T-helper 1 cell treated with Interleukin-12 subunit alpha and Interleukin-12 subunit beta and Interleukin-4 antibody, amounts not matched to agents 30 ng/mL and 1 ng/mL, for 36 hours (primary cell): ENCODE measurements around the gene KIAA0513. TPM values are rescaled to one million over a fixed set of nuclear protein-coding genes. Genes with fewer than 3 reads are reported as not detected.

Source experiments
- intact Hi-C: fragments of 100-400 bp; cut with micrococcal nuclease; formaldehyde crosslinking; loops from one replicate; pipeline ENCODE4 v1.15.1; 2024
- total RNA-seq: library from RNA; stranded (reverse); gene quantifications from 2 replicates; pipeline ENCODE4 v1.2.3, GENCODE V29; 2022

Gene KIAA0513, protein sequence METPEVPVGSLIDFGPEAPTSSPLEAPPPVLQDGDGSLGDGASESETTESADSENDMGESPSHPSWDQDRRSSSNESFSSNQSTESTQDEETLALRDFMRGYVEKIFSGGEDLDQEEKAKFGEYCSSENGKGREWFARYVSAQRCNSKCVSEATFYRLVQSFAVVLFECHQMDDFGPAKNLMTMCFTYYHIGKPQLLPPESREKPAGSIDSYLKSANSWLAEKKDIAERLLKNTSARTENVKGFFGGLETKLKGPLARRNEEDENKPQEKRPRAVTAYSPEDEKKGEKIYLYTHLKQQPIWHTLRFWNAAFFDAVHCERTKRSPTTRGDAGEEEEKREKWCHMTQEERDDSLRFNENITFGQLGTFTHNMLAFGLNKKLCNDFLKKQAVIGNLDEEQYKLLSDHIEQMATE
- 9.9 and 10.4 TPM in 2 replicates for total RNA-seq

DNA sequence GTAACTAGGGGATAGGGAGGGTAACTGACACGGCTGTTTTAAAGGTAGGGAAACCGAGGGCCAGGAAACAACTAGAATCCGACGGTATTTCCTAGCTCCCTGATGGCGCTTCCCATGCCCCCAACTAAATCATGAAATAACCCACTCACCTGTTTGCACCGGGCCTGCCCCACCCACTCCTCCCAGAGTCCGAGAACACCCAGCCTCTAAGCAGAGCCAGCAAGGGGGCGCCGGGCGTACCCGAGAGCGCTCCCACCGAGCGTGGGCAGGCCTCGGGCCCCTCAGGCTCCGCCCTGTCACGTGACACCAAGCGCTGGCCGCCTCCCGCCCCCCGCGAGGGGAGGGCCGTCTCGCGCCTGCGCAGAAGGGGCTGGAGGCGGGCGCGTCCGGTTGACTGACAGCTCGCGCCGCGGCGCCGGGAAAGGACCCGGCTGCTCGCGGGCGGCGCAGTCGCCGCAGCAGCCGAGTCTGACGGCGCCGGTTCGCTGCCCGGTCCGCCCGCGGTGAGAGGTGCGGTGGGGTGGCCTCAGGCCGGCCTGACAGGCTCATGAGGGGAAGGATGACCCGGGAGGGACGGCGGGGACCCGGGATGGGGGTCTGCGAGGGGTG, at the start of gene KIAA0513:
Gene KIAA0513, plus strand, starts transcription at position 447 of the 609 bp plus-strand sequence. CDS start 39,277 bp downstream, outside the sequence.
- intact Hi-C loops, result loop anchor here (1.0 to 10.0 kb wide), 10 partner anchors 16 to 1220 kb away; partner anchors contain the start of genes GINS2, HSBP1, MBTPS1 and ZDHHC7

DNA sequence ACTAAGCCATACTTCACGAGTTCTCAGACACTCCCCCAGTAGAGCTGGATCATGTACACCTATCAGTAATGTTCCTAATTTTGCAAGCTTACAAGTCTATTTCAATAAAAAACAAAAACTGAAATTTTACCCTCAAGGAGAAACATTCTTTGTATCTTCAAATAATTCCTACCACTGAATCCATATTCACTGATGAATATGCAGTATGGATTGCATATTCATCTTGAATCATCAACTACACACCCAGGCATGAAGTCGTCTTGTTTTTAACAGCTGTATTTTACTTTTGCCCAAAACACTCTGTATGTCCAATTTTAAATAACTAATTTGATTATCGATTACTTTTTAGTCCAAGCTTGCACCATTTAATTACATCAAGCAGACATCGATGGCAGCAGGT, 48.1 kb upstream of the KIAA0513 start:
- intact Hi-C loops, result no loop called here

DNA sequence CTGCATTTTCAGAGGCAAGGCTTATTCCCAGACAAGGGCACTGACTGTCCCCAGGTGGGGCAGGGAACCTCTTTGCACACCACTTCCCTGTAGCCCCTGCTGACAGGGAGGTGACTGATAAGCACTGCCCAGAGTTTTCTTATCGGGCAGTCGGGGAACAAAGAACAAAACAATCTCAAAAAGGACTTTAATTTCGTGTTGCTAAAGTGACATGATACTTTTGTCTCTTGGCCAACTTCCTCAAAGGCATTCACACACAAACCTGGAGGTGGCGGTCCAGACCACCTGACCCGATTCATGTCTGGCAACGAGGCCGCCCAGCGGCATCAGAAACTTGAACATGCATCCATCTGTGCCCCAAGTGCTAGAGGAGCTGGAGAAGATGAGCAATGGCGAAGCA, 45.2 kb upstream of the KIAA0513 start:
- intact Hi-C loops, result no loop called here

DNA sequence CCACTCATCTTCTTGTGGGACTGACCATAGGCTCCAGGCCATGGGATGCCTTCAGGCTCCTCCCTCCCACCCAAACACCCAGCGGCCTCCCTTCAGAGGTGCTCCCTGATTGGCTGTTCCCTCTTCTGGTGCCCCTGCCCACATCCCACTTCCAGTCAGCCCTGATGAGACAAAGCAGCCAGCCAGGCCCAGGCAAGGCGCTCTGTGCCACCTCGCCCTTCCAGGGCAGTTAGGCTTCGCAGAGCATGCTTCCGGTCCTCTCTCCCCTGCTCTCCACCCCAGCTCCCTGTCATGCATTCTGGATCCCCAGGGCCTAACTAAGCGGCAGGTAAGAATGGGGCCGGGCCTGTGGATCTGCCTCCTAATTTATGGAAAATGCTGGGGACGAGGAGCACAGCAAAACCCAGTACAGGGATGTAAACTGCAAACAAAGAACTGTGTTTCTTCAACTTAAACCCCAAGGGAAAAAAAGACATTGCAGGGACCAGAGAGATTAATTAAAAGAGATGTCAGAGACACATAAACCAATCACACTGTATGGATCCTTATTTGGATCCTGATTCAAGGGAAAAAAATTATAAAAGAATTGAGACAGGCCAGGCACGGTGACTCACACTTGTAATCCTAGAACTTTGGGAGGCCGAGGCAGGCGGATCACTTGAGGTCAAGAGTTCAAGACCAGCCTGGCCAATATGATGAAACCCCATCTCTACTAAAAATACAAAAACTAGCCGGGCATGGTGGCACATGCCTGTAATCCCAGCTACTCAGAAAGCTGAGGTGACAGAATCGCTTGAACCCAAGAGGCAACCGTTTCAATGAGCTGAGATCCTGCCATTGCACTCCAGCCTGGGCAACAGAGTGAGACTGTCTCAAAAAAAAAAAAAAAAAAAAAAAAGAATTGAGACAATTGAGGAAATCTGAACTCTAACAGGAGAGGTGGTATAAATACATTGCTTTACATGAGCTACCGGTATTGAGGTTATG, 42.2 kb upstream of the KIAA0513 start:
- intact Hi-C loops, result no loop called here

DNA sequence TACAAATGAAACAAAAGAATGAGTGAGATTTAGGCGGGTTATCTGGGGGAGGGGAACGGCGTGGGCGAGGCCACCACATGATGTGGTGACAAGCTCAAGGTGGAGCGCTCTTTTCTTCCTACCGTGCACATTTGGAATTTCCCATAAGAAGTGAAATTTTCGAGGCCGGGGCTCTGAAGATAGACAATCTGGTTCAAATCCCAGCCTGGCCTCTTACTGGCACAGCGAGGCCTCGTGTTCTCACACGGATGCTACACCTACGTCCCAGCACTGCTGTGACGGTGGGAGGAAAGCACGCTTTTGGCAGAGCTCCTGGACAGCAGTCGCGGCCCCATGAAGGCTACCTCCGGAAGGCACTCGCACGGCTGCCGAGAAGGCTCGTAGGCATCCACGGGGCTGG, 41.5 kb upstream of the KIAA0513 start:
- intact Hi-C loops, result no loop called here

DNA sequence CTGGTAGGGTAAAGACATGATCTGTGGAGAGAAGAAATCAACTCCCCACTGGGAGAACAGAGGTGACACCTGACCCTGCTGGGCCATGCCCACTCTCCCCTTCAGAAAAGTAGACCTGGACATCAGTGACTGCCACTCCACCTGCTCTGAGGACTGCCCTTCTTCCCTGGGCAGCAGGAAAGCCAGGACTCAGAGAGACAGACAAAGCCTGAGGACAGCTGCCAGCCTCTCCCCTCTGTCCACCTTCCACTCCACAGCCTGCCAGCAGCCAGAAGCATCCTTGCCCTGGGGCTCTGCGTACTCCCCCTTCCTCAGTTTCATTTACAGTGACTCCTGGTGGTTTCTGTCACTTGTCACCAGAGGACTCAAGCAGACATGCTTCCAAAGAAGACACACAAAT, 40.7 kb upstream of the KIAA0513 start:
- intact Hi-C loops, result no loop called here

DNA sequence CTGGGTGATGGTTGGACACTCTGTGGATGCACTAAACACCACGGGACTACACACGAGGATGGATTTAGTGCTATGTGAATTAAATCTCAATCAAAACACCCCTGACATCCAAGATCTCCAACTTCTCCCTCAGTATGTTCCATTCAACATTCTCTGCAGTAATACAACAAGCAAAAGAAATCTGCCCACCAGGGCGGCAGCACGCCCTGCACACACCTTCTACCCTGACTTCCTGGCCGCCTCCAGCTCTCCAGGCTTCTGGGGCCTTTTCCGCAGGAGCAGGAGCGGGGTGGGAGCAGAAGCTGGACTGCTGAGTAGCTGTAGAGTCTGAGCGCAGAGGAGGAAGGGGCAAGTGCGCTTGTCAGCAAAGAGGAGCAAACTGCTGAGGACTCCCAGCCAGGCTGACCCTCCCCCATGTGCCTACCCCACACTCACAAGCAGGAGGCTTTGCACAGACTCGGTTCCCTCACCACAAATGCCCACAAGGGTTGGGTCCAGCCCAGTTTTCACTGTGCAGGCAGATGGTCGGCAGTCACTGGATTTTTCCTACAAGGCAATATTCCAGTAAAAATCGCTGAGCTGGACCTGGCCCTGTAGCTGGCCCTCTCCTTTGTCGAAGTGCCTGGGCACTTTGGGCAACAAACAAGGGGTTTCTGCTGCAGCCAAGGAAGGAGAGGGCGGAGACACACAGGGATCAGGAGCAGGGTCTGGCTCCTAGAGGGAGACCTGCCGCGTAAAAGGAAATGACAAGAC, 39.1 kb upstream of the KIAA0513 start:
- intact Hi-C loops, result no loop called here

DNA sequence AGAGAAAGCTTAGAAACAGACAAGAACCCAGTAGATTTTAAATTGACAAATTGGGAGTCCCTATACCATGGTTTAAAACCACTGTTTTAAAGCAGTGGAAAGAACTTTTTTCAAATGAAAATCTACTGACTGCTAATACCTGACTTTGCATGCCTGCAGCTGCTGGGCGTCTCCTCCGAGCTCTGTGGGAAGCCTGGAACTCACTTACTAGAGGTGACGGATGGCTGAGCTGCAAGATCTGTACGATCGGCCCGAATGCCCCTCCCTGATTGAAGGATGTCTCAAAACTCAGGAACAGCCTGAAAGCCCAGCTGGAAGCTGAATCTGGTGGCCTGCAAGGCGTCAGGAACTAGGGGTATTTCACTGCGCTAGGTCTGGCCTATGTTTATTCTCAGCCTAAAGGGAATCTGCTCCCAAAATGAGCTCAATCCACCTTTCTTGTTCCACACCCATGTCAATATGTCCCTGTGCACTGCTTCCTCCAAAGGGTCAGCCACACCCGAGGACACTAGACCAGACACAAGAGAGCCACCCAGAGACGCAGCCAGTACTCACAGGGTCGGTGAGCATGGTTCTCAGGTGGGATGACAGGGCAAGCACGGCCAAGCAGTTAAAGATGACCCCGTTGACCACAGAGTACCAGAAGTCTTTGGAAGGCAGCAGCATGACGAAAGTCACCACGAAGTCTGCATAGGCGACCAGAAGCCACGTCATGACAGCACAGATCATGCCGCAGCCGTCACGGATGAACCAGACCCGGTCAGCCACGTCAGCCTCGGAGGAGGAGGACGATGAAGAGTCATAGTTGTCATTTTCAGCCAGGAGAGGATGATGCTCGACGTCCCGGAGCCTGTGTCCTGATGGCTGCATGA, 37.6 kb upstream of the KIAA0513 start:
- intact Hi-C loops, result no loop called here

DNA sequence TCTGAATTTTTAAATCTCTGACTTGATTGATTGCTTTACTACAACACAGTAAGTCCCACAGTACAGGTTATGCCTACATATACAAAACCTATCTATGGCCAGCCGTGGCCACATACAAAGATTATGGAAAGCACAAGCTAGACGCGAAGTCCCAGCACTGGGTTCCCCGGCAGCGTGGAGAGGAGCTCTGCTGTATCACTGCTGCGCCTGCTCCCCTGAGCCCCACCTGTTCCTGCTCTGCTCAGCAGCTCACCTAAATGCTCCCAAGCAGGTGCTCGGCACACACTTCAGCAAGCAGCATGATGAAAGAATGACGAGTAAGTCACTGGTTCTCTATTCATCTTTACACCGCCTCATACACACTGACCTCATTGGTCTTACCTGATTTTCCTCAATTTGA, 36.8 kb upstream of the KIAA0513 start:
- intact Hi-C loops, result no loop called here

DNA sequence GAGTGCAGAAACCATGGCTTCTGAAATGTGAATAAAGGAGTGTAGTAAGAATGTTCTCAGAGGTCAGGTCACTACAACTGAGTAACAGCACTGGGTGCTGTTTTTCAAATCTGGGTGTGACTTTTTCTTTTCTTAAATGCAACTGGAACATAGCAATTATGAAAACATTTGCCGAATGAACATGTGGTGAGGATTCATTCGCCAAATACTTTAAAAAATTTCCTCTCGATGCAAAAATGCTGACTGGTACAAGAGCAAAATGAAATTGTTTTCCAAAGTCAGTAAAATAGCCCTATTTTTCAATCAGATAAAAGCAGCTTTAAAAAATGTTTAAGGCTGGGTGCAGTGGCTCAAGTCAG, 34.9 kb upstream of the KIAA0513 start:
- intact Hi-C loops, result no loop called here

DNA sequence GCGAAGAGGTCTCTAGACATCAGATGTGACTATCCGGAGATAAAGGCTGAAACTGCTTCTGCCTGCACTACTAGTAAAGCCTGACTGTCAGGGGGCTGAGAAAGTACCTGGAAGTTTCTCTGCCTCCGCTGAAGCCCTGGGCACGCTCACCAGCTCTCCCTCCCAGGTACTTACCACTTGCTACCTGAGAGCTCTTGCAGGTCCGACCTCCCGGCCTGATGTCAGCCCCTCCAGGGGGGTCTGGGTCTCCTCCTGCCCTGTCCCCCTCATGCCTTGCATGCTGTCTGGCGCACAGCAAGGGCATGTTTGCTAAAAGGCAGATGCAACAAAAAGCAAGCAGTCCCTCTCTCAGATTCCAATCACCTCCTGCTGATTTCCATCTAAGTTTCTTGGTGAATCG, 33.7 kb upstream of the KIAA0513 start:
- intact Hi-C loops, result no loop called here

DNA sequence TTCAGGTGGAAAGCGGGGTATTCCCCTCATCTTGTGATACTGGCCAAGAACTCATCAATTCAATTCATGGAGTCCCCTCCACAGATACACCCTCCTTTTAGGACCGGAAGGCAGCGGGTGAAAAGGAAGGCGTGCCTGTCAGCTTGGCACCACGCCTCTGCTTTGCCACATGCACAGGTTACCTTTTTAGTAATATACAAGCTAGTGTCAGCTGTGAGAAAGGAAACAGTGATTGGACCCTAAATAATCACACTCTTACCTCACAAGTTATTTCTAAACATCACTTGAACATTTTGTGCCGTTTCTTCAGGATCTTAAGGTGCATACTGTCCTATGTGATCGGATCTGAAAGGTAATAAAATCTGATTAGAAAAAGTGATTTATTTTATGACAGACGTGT, 31.9 kb upstream of the KIAA0513 start:
- intact Hi-C loops, result no loop called here

DNA sequence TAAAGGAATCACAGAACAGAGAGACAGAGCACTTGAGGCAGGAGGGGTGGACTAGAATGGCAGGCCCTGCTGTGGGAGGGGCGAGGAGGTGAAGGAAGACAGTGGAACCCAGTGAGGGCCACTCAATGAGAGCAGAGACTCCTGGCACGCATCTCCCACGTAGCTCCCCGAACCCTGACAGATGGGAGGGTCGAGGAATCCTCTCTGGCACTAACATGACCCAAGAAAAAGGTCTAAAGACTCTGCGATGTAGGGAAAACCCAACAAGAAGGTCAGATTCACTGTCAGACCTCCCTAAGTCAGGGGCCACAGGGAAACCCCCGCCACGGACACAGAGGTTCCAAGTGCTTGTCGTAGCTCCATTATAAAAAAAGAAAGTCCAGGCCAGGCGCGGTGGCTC, 31.2 kb upstream of the KIAA0513 start:
- intact Hi-C loops, result no loop called here

DNA sequence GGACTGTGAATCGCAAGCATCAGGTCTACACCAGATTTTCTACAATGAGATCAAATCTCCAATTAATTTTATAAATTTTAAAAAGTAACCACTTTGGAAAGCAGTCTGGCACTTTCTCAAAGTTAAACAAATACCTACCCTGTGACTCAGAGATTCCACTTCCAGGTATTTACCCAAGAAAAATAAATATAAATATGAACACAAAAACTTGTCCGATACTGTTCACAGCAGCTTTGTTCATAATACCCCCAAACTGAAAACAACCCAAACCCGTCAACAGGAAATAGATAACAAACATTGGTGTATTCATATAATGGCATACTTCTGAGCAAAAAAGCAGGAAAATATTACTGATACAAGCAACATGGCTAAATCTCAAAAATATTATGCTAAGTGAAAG, 28.4 kb upstream of the KIAA0513 start:
- intact Hi-C loops, result no loop called here

DNA sequence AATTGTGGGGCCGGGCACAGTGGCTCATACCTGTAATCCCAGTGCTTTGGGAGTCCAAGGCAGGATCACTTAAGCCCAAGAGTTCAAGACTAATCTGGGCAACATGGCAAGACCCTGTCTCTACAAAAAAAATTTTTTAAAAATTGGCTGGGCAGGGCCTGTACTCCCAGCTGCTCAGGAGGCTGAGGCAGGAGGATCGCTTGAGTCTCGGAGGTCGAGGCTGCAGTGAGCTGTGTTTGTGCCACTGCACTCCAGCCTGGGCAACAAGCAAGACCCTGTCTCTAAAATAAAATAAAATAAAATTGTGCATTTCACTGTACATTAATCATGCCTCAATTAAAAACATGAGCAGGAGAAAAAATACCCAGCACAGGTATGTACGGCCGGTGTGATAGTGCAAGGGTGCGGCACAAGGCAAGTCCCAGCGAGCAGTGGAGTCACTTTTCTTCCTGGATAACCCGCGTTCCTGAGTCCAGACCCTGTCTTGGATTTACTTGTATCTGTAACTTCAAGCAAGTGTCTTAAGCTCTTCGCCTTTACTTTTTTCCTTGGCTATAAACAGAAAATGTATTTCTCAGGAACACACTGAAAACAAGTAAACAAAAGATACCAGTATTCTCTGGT, 27.6 kb upstream of the KIAA0513 start:
- intact Hi-C loops, result no loop called here

DNA sequence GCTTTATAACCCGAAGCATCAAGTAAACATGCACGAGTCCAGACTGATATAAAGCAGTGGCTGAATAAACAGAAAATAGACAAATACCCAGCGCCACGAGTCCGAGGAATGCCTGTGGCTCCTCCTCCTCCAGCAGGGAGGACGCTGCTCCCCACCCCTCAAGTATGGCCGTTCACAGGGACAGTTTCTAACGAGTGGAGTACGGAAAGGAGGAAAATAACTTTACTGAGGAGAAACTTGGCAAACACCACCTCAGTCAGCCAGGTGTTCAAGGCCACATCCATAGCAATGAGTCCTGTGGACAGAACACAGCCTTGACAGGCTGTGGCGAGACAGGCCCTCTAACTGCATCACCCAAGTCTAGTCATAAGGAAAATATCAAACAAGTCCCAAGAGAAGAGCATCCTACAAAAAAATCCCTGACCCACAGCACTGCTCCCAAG, 25.5 kb upstream of the KIAA0513 start:
- intact Hi-C loops, result no loop called here

DNA sequence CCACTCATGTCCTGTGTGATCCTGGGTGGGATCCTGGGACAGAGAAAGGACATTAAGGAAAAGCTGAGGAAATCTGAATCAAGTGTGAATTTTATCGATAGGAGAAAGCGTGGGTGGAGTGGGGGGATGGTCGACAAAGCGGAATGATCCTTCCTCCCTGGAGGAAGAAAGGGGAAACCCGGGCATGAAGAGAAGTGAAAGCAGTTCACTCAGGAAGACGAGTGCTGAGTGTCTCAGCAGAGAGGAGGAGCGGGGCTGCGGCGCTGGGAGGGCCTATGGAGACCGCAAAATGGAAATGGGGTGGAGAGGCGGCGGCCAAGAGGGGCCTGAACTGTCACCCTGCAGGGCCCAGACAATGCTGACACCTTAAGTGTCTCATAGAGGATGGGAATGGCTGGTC, 25.0 kb upstream of the KIAA0513 start:
- intact Hi-C loops, result no loop called here

DNA sequence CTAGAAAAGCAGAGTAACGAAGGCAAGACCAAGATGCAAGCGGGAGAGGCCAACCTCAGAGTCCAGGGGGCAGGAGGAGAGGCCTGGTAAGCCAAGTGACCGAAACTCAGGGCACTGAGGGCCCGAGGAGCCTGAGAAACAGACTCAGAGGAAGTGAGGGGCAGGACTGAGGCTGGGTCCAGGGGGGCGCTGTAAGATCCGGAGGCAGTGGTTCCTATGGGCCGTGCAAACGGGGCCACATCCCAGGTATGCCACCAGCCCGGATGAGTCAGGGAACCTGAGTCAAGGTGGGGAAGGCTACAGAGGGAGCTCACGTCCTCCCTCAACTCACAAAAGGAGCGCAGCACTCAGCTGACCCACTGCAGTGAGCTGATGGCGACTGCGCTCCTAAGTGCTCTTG, 24.5 kb upstream of the KIAA0513 start:
- intact Hi-C loops, result no loop called here

DNA sequence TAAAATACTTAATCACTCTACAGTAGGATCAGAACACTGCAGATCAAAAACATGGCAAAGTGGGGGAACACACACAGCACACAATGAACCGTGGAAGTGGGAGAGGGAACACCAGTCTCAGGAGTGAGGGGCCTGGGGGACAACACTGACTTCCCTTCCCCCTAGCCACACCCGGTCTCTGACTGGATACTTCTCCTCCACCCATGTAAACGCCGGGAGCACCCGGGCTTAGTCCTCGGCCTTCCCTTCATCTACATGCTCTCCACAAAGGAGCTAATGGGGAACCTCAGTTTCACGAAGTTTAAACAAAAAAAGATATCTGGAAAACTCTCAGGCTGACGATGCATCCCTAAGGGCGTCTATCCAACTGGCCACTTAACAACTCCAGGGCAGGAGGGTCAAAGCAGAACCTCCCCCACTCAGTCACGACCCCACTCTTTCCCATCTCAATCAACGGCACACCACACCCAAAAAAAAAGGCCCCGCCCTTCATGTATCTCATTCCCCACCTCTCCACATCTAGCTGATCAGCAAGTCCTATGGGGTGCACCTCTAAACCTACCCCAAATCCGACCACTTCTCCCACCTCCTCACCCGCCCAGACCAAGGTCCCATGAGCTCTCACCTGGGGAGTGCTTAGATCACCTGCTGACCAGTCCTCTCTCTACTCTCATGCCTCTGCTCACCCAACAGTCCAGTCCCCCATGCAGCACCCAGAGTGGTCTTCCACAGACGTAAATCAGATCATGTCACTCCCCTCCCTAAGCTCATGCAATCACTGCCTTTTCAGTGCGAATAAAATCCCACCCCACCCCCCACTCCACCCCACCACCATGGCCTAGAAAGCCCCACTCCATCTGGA, 23.6 kb upstream of the KIAA0513 start:
- intact Hi-C loops, result no loop called here
